SK-N-DZ (cell line): ENCODE results near the gene SPEN.

Experiments
- DNase-seq: peaks from one replicate; pipeline ENCODE4 v3.0.0-alpha.2; 2015; ENCODE audit warnings: low spot score
- small RNA-seq, 2 experiments: library from RNA; depleted of rRNA; stranded (forward); fragments of <200 nt; gene quantifications; one replicate each; pipeline ENCODE3, GENCODE V24; 2014

The SPEN gene

DNA sequence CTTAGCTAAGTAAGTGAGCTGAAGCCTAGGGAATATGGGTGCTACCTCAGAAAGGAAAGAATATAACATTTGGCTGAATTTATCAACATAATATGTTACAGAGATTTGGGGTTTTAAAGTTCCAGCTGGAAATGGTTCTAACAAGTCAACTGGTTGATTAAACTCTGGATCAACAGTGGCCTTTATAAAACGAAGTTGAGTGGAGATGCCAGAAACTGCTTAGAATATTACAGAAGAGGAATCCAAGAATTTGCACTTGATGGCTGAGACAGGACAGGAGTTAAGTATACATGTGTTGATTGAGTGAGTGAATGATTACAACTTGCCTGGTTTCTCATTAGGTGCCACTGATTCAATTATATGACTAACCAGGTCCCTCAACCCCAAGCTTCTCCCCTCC, 135.8 kb downstream of the SPEN start:
- no peak for DNase-seq

GRCh38 chr1:15985611-15986297, 138.2 kb downstream of the SPEN start:
- DNase-seq = no peak

DNA sequence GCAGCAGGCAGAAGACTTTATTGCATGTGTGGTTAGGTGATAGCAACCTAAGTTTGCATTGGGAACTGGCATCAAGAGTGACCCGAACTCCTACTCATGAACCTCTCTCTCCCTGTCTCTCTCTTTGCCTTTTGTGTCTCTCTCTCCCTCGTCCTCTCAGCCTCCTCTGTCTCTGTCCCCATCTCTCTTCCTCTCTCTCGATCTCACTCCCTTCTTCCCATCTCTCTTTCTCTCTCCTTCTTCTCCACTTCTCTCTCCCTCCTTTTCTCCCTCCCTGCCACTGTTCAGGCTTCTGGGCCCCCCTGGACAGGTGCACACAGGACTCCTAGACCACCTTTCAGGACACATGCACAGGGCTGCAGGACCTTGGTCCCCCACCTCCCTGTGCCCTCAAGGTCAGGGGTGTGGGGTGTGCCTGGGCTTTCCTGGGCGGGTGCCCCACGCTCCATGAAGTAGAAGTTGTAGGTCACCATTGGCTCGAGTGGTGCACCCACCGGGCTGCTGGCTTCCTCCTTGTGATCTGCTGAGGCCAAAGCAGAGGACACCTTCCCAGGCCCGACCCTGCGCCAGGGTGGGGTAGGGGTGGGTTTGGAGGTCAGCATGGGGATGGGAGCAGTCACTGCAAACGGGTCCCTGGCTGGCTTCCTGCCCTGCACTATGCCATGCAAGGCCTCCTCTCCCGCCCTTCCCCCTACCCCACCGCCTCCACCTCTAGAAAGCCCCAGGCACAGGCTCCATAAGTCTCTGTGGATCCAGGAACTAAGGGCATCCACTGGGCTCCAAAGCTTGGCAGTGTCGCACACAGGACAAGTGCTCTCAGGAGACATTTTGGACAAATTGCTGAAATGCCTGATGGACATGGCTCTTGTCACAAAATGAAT, 141.6 kb downstream of the SPEN start:
- no peak for DNase-seq

GRCh38 chr1:15989776-15990175, 142.3 kb downstream of the SPEN start:
- DNase-seq = no peak

Small RNA genes lying within 50 kb of the gene (small RNA-seq; reads per million reads assigned to genes)
- gene AL034555.1 = 0 reads per million in 2 experiments
- 0 reads per million in 2 experiments for gene AL355994.1
- gene AL355994.5 = 0 reads per million in 2 experiments
